ENCODE measurements around the gene TUBB3. TPM values are rescaled to one million over a fixed set of nuclear protein-coding genes. Genes with fewer than 3 reads are reported as not detected.
A peak's percentile ranks its signal among the peaks of the same experiment; 100 is the strongest.

The TUBB3 gene
- total RNA-seq, 1 experiment from 2014 or later, result 209 TPM

GRCh38 chr16:89910717-89911354 is 12.3 kb upstream of the TUBB3 start:
- H3K4me1 Mint-ChIP-seq, result no peaks in the 10 kb centered on the region
- no peaks in the 10 kb centered on the region for H3K27me3 Mint-ChIP-seq (ENCODE audit: low read depth)
- peak overlapping the region; percentile 49 for H3K27ac Mint-ChIP-seq
- no peak for DNase-seq (ENCODE audit: low spot score)
- TF ChIP-seq CREM (CRISPR knock-in tag; IDR thresholded peaks at IDR 0.05) (no peak), E2F5 (CRISPR knock-in tag; IDR thresholded peaks at IDR 0.05) (no peak), OVOL2 (CRISPR knock-in tag; IDR thresholded peaks at IDR 0.05; ENCODE audit: borderline replicate concordance) (no peak), ZNF425 (CRISPR knock-in tag; conservative IDR thresholded peaks at IDR 0.05) (no peak), CREB1 (CRISPR knock-in tag; IDR thresholded peaks at IDR 0.05) (no peak), PRDM15 (CRISPR knock-in tag; IDR thresholded peaks at IDR 0.05) (no peak), SOX15 (CRISPR knock-in tag; IDR thresholded peaks at IDR 0.05) (no peak), AR (CRISPR knock-in tag; IDR thresholded peaks at IDR 0.05) (no peak), MXD4 (CRISPR knock-in tag; IDR thresholded peaks at IDR 0.05; ENCODE audit: borderline replicate concordance) (no peak), SMAD4 (CRISPR knock-in tag; IDR thresholded peaks at IDR 0.05) (no peak), MLX (CRISPR knock-in tag; IDR thresholded peaks at IDR 0.05) (no peak), ZNF232 (CRISPR knock-in tag; IDR thresholded peaks at IDR 0.05) (no peak), ELF4 (CRISPR knock-in tag; IDR thresholded peaks at IDR 0.05; ENCODE audit: low read depth) (no peak), TCF7 (CRISPR knock-in tag; IDR thresholded peaks at IDR 0.05; ENCODE audit: low read depth) (no peak), ETV6 (CRISPR knock-in tag; IDR thresholded peaks at IDR 0.05) (no peak), SP1 (CRISPR knock-in tag; conservative IDR thresholded peaks at IDR 0.05) (no peak), IRF1 (CRISPR knock-in tag; IDR thresholded peaks at IDR 0.05) (no peak)
- ChIA-PET CTCF (interaction anchor here (0.6 to 1.9 kb wide), 27 partner anchors 8 to 210 kb away, joined by 3 to 70 read pairs (median 6); partner anchors contain the start of genes DEF8, MC1R, SPATA2L and SPIRE2), POLR2A (interaction anchor here (0.6 to 1.4 kb wide), 3 partner anchors 8 to 38 kb away, joined by 3 to 14 read pairs (median 6); partner anchors contain the start of genes MC1R, TCF25 and TUBB3)
- no peak for ATAC-seq
- H3K4me3 Mint-ChIP-seq, result no peak overlapping the region
- 0 out of 2 replicates have a peak, but pooled peaks cover 8% of the 10 kb centered on the region for H3K9me3 Mint-ChIP-seq
- peaks cover 23% of the 10 kb centered on the region for H3K36me3 Mint-ChIP-seq

All from WTC11 (cell line).